ENCODE data around the gene ZBTB20. TPM values are rescaled to one million over a fixed set of nuclear protein-coding genes. Genes with fewer than 3 reads are reported as not detected.

The ZBTB20 gene
- total and polyA plus RNA-seq, 2 donors (not counting 1 experiment from before 2014, with no cell fraction given), result 4.0 to 123 TPM

- no peaks in the 10 kb centered on the region for H3K27me3 ChIP-seq (replicated peaks in 1 of 4; ENCODE audit: control extremely low read depth in 1 of 4, control insufficient read depth in 3 of 4, insufficient read depth in 4 of 4, low read length in 3 of 4)
- H3K4me3 ChIP-seq (ENCODE audit: control extremely low read depth in 1 of 5, extremely low read depth in 1 of 5, insufficient read depth in 1 of 5, low read depth in 2 of 5, low read length in 4 of 5), result no peak overlapping the region
- ChIA-PET POLR2A (no interaction called here), CTCF (no interaction called here)
- H3K27me3 Mint-ChIP-seq, result no peaks in the 10 kb centered on the region
- no peak overlapping the region for H3K4me2 ChIP-seq (replicated peaks; ENCODE audit: low read depth, low read length, poor library complexity, severe bottlenecking)
- H3K9me3 Mint-ChIP-seq (ENCODE audit: insufficient read depth), result no peaks in the 10 kb centered on the region
- intact Hi-C loops (cut with micrococcal nuclease), result no loop called here
- H3K4me3 Mint-ChIP-seq, result no peak overlapping the region
- peaks cover 4% of the 10 kb centered on the region for H4K20me1 ChIP-seq (ENCODE audit: control insufficient read depth, insufficient read depth, low read length, poor library complexity, severe bottlenecking)
- no peak for DNase-seq
- H3K36me3 ChIP-seq (replicated peaks in 1 of 2; ENCODE audit: control extremely low read depth in 1 of 2, control insufficient read depth in 1 of 2, extremely low read depth in 1 of 2, insufficient read depth in 2 of 2, low read length in 1 of 2), result no peaks in the 10 kb centered on the region
- no CpG with 5 or more reads among the region's 1 CpG for WGBS (ENCODE audit: insufficient coverage)
- H3K9ac ChIP-seq (ENCODE audit: low read length), result no peak overlapping the region
- H3K79me2 ChIP-seq (ENCODE audit: control insufficient read depth, insufficient read depth, low read length), result no peaks in the 10 kb centered on the region
- H3K9me3 ChIP-seq (ENCODE audit: control extremely low read depth in 1 of 3, control insufficient read depth in 2 of 3, insufficient read depth in 1 of 3, low read length in 2 of 3), result no peaks in the 10 kb centered on the region
- no peak overlapping the region for H2AFZ ChIP-seq (ENCODE audit: insufficient read depth, low read depth, low read length, poor library complexity, severe bottlenecking)
- ATAC-seq (ENCODE audit: low read depth), result no peak
- no peak for TF ChIP-seq EZH2 (IDR thresholded peaks at IDR 0.05; ENCODE audit: borderline replicate concordance, insufficient read depth, low read depth, low read length, poor library complexity, severe bottlenecking)
- TF ChIP-seq, protein P1, sequence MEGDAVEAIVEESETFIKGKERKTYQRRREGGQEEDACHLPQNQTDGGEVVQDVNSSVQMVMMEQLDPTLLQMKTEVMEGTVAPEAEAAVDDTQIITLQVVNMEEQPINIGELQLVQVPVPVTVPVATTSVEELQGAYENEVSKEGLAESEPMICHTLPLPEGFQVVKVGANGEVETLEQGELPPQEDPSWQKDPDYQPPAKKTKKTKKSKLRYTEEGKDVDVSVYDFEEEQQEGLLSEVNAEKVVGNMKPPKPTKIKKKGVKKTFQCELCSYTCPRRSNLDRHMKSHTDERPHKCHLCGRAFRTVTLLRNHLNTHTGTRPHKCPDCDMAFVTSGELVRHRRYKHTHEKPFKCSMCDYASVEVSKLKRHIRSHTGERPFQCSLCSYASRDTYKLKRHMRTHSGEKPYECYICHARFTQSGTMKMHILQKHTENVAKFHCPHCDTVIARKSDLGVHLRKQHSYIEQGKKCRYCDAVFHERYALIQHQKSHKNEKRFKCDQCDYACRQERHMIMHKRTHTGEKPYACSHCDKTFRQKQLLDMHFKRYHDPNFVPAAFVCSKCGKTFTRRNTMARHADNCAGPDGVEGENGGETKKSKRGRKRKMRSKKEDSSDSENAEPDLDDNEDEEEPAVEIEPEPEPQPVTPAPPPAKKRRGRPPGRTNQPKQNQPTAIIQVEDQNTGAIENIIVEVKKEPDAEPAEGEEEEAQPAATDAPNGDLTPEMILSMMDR (IDR thresholded peaks at IDR 0.05), result no peak
- peaks cover 2% of the 10 kb centered on the region for H3K4me1 Mint-ChIP-seq
- no peak overlapping the region for H3K27ac Mint-ChIP-seq
- no peaks in the 10 kb centered on the region for H3K4me1 ChIP-seq (ENCODE audit: control insufficient read depth in 2 of 2, insufficient read depth in 2 of 2, low read length in 2 of 2)
- no peak overlapping the region for H3K27ac ChIP-seq (ENCODE audit: low read length in 2 of 2)
Measured at GRCh38 chr3:114896978-114897377, 250.1 kb downstream of the ZBTB20 start.

GRCh38 chr3:114893361-114893760 lies 253.7 kb downstream of the ZBTB20 start:
- Histone ChIP-seq H3K9me3 (ENCODE audit: control extremely low read depth in 1 of 3, control insufficient read depth in 2 of 3, insufficient read depth in 1 of 3, low read length in 2 of 3) (no peaks in the 10 kb centered on the region), H2AFZ (ENCODE audit: insufficient read depth, low read depth, low read length, poor library complexity, severe bottlenecking) (no peak overlapping the region), H3K4me3 (ENCODE audit: control extremely low read depth in 1 of 5, extremely low read depth in 1 of 5, insufficient read depth in 1 of 5, low read depth in 2 of 5, low read length in 4 of 5) (no peak overlapping the region), H3K4me2 (replicated peaks; ENCODE audit: low read depth, low read length, poor library complexity, severe bottlenecking) (no peak overlapping the region), H3K27me3 (replicated peaks in 1 of 4; ENCODE audit: control extremely low read depth in 1 of 4, control insufficient read depth in 3 of 4, insufficient read depth in 4 of 4, low read length in 3 of 4) (no peaks in the 10 kb centered on the region), H3K27ac (ENCODE audit: low read length in 2 of 2) (no peak overlapping the region), H3K4me1 (ENCODE audit: control insufficient read depth in 2 of 2, insufficient read depth in 2 of 2, low read length in 2 of 2) (no peaks in the 10 kb centered on the region), H4K20me1 (ENCODE audit: control insufficient read depth, insufficient read depth, low read length, poor library complexity, severe bottlenecking) (peaks cover 4% of the 10 kb centered on the region), H3K9ac (ENCODE audit: low read length) (no peak overlapping the region), H3K36me3 (replicated peaks in 1 of 2; ENCODE audit: control extremely low read depth in 1 of 2, control insufficient read depth in 1 of 2, extremely low read depth in 1 of 2, insufficient read depth in 2 of 2, low read length in 1 of 2) (no peaks in the 10 kb centered on the region), H3K79me2 (ENCODE audit: control insufficient read depth, insufficient read depth, low read length) (no peaks in the 10 kb centered on the region)
- intact Hi-C loops (cut with micrococcal nuclease), result no loop called here
- TF ChIP-seq, protein P1 (IDR thresholded peaks at IDR 0.05), result no peak
- no peak for TF ChIP-seq EZH2 (IDR thresholded peaks at IDR 0.05; ENCODE audit: borderline replicate concordance, insufficient read depth, low read depth, low read length, poor library complexity, severe bottlenecking)
- CTCF ChIA-PET, result interaction anchor here (0.9 kb wide), 1 partner anchor 11 kb away, joined by 3 read pairs; no protein-coding TSS in a partner anchor
- POLR2A ChIA-PET, result no interaction called here
- DNase-seq, result no peak
- Mint-ChIP-seq H3K4me1 (no peaks in the 10 kb centered on the region), H3K27me3 (no peaks in the 10 kb centered on the region), H3K27ac (no peak overlapping the region), H3K4me3 (no peak overlapping the region), H3K9me3 (ENCODE audit: insufficient read depth) (no peaks in the 10 kb centered on the region)
- ATAC-seq (ENCODE audit: low read depth), result no peak

Data from B cell (primary cell).